Uterus (tissue), 2 donors: ENCODE measurements around the gene TSPAN13.

Experiments used
- CTCF ChIP-seq, 4 experiments: fragments of 200-600 bp in 2 of 4; fragments of 450-650 bp in 2 of 4; sonication (generic) in 2 of 4; IDR thresholded peaks; one replicate each; pipeline ENCODE4 v1.5.1; 2016 to 2019; ENCODE audit warnings: antibody characterized with exemption in 4 of 4, mild to moderate bottlenecking in 2 of 4, moderate library complexity in 1 of 4
- POLR2A ChIP-seq, 2 donors: fragments of 450-650 bp; IDR thresholded peaks; one replicate each; pipeline ENCODE4 v1.6.1; 2016; ENCODE audit warnings: antibody characterized with exemption in 2 of 2, mild to moderate bottlenecking in 1 of 2, moderate library complexity in 1 of 2

DNA sequence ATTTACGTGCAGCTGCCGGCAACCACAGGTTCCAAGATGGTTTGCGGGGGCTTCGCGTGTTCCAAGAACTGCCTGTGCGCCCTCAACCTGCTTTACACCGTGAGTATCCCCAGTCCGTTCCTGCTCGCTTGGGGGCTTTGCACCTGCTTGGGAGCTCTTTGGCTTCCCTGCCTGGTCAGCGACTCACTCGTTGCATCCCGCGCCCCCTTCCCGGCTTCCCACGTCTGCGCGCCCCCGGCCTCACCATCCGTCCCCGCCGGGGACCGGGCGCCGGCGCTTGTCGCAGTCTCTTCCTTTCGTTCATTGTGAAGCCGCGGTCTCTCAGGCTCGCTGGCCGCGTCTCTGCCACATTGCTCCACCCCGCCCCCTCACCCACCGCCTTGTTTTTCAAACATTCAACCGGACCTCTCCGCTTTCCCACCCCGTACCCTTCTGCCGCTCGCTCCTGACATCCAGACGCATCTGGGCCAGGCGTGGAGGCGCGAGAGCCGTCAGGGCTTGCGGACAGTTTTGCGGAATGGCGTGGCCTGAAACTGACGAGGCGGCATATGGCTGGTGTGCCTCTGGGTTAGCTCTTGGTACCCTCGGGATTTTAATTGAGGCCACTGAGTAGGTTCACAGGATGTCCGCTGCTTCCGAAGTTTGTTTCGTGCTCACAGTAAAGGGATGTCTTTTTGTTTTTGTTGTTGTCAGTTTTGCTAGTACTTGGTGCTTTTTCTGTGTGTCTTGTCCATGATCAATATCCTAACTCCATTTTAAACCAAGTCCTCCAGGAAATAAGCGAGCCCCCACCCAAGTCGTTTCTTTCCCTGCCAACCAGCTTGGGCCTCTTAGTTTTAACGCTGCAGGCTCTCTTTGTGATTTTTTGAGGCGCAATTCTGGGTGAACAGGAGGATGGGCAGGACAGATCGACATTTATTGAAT, 639 bp downstream of the TSPAN13 start:
- no peak for TF ChIP-seq CTCF (IDR thresholded peaks at IDR 0.05)
- TF ChIP-seq POLR2A (IDR thresholded peaks at IDR 0.05), result no peak
